ENCODE results near the gene TSPYL1.
"Not testable (repeated sequence)": the region's sequence is repeated elsewhere in the genome, so short reads cannot be mapped to it uniquely, and the experiment has no call there.

TSPYL1 gene

DNA sequence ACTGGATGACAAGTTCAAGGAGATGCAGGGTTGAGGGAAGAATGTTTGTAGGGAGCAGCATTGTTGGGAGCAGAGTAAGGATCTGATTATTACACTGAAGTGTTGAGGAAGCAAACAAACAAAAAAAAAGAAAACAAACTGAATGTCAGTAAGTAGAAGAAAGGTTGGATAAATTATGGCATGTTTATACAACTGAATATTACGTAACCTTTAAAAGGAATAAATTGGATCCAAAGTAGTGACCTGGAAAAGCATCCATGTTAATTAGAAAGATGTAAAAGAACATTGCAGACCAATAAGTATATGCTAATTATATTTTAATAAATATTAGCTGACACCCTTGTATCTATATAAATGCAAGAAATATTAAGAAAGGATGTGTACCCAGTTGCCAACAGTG is 12.8 kb upstream of the TSPYL1 start:
- no peak for DNase-seq

DNA sequence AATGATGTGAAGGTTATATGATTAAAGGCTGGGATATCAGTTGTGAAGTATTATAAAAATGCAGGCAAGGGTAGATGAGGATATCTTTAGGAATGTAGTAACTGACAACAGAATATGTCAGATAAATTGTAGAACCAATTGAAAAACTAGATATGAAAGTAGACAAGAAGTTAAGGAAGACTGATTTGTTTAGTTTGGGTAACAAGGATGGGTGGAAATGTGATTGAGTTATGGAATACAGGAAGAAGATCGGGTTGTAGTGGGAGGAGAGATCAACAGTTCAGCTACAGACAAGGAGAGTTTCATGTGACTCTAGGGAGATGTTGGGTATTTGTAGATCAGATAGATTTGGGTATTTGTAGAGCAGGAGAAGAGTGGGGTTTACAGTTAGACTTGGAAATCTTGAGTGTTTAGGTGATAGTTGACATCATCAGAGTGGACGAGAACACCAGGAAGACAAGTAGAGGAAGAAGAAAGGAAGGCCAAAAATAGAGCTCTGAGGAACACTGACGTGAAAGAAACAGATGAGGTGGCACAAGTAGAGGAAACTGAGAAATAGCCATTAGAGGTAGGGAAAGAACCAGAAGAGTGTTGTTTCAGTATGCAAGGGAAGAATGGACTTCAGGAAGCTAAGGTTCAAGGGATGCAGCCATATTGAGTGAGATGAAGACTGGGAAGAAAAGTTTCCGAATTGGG is 12.1 kb upstream of the TSPYL1 start:
- DNase-seq: no peak

DNA sequence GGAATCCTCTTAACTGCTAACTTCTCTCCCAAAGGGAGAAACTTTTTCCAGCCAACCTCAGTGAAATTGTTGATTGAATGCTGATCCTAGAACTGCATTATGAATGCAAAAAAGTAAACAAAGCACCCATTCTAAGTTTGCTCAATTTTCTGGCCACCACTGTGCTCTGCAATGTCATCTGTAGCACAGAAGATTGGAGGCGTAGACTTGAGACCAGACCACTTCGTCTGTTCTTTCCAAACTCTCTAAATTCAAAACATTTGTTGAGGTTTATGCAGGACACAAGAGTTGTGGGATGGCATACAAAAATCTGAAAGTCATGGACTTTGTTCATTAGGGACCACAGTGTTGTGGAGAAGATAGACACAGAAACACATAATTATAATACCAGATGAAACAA is 11.1 kb upstream of the TSPYL1 start:
- no peak for DNase-seq

DNA sequence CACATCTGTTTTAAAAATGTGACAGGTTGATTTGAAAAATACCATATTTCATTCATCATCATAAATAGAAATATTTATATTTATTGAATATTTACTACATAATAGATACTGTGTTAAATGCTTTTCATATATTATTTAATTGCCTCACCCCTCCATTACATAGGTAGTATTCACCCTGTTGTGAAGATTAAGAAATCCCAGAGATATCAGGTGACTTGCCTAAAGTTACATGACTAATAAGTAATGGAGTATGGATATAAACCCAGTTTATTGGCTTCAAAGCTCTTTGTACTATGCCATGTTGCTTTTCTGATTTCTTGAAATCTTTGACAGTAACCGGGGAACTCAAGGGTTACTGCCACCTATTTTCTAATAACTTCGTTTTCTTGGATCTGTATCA is 10.1 kb upstream of the TSPYL1 start:
- DNase-seq: no peak

- DNase-seq: peak in 1 of 2 experiments; percentile 16
Observed at GRCh38 chr6:116287689-116288282, 8.1 kb upstream of the TSPYL1 start.

DNA sequence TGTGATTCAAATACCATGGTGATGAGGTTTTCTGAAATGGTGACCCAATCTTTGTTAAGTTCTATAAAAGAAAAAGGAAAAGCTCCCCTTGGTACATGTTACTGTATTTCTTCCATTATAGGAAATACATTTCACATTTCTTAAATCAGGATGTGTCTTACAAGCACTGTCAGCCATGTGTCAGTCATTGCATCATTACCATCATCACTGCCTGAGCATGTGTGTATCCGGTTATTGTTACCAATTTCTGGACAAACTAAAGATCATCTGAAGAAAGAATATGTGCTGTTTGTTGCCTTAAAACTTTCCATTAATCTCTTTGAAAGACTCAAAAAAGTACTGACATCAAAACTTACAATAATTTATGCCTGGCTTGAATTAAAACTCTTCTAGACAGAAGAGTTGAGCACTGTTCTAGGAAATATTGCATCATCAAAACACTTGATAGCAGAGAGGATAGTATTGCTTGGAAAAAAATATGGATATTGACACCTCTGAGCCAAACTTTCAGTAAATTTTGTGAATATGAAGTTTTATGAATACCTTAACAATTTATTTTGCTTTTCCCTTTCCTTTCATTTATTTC is 7.1 kb upstream of the TSPYL1 start:
- no peak for DNase-seq

- DNase-seq: not testable (repeated sequence)
Observed at GRCh38 chr6:116284984-116285383, 5.3 kb upstream of the TSPYL1 start.

DNA sequence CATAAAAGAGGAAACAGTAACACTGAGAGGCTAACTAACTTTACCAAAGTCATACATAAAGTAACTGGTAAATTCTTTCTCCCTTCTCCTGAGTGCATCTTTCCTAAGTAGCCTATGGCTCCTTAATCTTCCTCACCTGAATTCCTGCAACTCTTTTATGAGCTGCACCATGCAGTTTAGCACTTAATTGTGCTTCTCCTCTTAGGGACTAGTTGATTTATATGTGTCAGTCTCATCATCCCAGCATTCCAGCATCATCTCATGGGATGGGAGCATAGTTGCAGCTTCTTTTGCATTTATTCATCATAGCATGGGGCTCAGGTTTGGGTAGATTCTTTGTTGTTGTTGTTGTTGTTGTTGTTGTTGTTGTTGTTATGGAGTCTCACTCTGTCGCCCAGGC is 3.5 kb upstream of the TSPYL1 start:
- DNase-seq: no peak

- no peak for DNase-seq
Observed at GRCh38 chr6:116282698-116283097, 3.0 kb upstream of the TSPYL1 start.

GRCh38 chr6:116280933-116281316 is 1.2 kb upstream of the TSPYL1 start:
- DNase-seq: no peak

GRCh38 chr6:116280161-116280932 is 617 bp upstream of the TSPYL1 start:
- DNase-seq: no peak

GRCh38 chr6:116278854-116279231 is 887 bp downstream of the TSPYL1 start:
- DNase-seq: peak in 1 of 2 experiments; percentile 27

DNA sequence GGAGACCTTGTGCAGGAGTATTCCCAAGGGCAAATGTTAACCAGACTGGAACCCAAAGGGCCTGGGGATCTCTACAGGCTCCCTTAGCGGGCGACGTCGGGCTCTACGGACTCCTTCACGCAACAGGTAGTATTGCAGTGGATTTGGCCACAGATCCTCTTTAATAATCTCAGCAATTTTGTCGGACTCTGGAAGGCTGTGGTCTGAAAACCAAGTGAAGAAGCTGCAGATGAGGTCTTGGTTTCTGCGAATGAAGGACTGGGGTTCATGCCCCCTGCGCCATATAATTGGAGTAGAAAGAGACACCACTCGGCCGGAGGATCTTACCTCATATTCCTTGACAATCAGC is 1.3 kb downstream of the TSPYL1 start:
- DNase-seq: no peak

DNA sequence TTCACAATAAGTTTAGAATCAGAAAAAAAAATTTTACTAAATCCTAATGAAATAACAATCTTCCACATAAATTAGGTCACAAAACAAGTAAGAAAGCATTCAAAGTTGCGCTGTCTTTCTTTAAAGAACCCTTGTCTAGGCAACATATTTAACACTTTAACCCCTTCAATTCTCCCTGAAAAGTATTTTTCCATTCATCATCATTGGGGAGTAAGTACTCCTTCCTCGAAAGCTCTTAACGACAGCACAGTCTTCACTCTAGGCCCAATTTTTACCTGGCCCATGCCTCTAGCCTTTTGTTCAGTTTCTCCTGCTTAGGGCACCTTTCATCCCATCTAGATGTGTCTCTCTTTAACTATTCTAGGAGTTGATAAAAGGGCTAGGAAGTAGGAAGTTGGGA is 2.6 kb downstream of the TSPYL1 start:
- DNase-seq: no peak

DNA sequence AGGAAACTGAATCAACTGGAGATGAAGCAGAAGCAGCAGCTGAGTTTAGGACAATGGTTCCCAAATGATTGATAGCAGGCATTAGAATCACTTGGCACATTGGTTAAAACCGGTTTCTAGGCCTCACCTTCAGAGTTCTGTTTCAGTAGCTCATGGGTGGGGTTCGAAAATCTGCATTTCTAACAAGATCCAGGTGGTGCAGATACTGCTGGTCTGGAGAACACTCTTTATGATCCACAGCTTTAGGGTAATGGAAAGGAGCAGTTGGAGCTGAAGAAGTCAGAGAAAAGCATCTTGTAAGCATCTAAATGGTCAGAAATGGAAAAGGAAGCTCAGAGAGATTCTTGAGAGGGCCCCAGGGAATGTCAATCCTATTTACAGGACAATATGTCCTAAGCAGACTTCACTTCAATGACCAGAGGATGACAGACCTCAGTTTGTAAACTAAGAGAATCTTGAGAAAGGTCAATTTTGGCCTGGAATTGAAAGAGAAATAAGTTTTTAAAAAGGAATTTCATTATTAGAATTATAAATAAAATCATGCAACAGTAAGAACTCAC is 8.5 kb downstream of the TSPYL1 start:
- no peak for DNase-seq

DNA sequence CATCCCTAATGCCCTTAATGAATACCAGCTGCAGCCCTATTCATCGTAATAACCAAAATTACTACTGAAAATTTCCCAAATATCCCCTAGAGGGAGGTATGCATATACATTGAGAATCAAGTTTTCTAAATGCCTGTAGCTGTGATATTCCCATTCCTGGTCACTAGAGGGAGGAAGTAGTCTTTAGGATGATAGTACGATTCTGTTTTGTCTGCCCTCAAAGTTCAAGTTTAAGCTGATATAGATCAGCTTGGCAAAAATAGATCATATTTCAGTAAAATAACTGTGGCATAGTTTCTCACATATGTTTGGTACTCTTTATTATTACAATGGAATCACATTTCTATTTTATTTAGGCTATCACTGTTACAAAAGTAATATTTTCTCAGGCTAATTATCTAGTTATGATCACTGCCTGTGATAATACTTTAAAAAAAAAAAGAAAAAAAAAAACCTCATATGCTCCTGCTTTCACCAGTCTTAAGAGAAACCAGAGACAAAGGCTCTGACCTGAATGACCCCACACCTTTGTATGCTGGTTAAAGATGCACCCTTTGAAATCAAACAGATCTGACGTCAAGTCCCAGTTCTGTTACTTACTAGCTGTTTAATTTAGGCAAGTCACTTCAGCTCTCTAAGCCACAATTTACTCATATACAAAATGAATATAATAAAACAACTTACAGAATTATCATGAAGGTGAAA is 11.0 kb downstream of the TSPYL1 start:
- peak; percentile 41 to 75 for DNase-seq

- DNase-seq: no peak
Observed at GRCh38 chr6:116267836-116268588, 11.7 kb downstream of the TSPYL1 start.

DNA sequence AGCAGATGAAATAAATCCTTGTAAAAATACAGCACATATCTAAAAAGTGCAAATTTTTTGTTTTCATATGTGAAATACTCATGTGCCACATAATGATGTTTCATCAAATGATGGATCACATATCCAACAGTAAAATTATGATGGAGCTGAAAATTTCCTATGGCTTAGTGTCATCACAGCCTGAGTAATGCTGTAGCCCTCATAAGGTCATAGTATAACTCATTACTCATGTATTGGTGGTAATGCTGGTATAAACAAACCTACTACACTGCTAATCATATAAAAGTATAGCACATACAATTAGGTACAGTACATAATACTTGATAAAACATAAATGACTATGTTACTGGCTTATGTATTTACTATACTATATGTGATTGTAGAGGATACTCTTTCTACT is 12.9 kb downstream of the TSPYL1 start:
- DNase-seq: no peak

- DNase-seq: peak; percentile 68 to 83
Observed at GRCh38 chr6:116265041-116265829, 14.5 kb downstream of the TSPYL1 start.

- no peak for DNase-seq
Observed at GRCh38 chr6:116263353-116263752, 16.4 kb downstream of the TSPYL1 start.

DNA sequence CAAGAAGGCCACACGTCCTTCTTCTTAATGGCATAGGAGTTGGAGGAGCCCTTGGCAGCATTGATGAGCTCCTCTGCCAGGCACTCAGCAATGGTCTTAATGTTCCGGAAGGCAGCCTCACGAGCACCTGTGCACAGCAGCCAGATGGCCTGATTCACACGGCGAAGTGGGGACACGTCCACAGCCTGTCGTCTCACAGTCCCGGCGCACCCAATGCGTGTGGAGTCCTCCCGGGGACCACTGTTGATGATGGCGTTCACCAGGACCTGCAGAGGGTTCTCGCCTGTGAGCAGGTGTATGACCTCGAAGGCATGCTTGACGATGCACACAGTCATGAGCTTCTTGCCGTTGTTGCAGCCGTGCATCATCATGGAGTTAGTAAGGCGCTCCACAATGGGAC is 21.2 kb downstream of the TSPYL1 start:
- DNase-seq: no peak
